Gastrocnemius medialis (tissue), 4 donors: ENCODE data around the gene OR6C65. TPM values are rescaled to one million over a fixed set of nuclear protein-coding genes. Genes with fewer than 3 reads are reported as not detected.

Source experiments
- ATAC-seq, 2 donors: fragments of 150-250 bp; one replicate each; pipeline ENCODE4 v1.9.1; 2016
- DNase-seq, 2 donors: peaks; one replicate each; pipeline ENCODE4 v3.0.0-alpha.2; 2019
- H3K27ac ChIP-seq, 4 donors: fragments of 200-600 bp; sonication (generic); 1 replicate in 1 of 4; 2 replicates in 3 of 4; pipeline ENCODE4 v1.5.1; 2016 to 2018; ENCODE audit warnings: mild to moderate bottlenecking in 2 of 4, moderate library complexity in 1 of 4
- H3K27me3 ChIP-seq, 3 donors: fragments of 200-600 bp; sonication (generic) in 2 of 3; 1 replicate in 1 of 3; 2 replicates in 2 of 3; pipeline versions ENCODE4 v1.5.1 to v1.6.0; 2016 to 2019; ENCODE audit warnings: mild to moderate bottlenecking in 1 of 3, moderate library complexity in 1 of 3
- H3K36me3 ChIP-seq, 2 donors: fragments of 200-600 bp; sonication (generic) in 1 of 2; one replicate each; pipeline ENCODE4 v1.5.1; 2017 to 2018
- H3K4me1 ChIP-seq, 2 donors: fragments of 200-600 bp; sonication (generic) in 1 of 2; one replicate each; pipeline ENCODE4 v1.5.1; 2016 to 2017; ENCODE audit warnings: mild to moderate bottlenecking in 2 of 2
- H3K4me3 ChIP-seq, 4 donors: fragments of 200-600 bp; sonication (generic) in 3 of 4; 1 replicate in 1 of 4; 2 replicates in 3 of 4; pipeline ENCODE4 v1.5.1; 2016 to 2019; ENCODE audit warnings: mild to moderate bottlenecking in 2 of 4
- H3K9me3 ChIP-seq, 3 donors: fragments of 200-600 bp; sonication (generic) in 2 of 3; 1 replicate in 1 of 3; 2 replicates in 2 of 3; pipeline ENCODE4 v1.5.1; 2016 to 2019
- POLR2A ChIP-seq, 2 donors: fragments of 450-650 bp; IDR thresholded peaks; one replicate each; pipeline ENCODE4 v1.6.1; 2017; ENCODE audit warnings: antibody characterized with exemption in 2 of 2, mild to moderate bottlenecking in 2 of 2, moderate library complexity in 2 of 2
- in situ Hi-C, 4 donors: fragments of 200-750 bp; cut with MboI; loops; one replicate each; pipeline versions ENCODE4 v1.15.0 to v1.8.0; 2017; ENCODE audit warnings: low sequenced_read_pairs in 4 of 4
- intact Hi-C: fragments of 100-400 bp; cut with DNase I; formaldehyde crosslinking; loops from one replicate; pipeline ENCODE4 v1.15.1; 2023; ENCODE audit warnings: low total_unique reads
- total RNA-seq, 4 donors: library from RNA; depleted of rRNA; stranded (reverse); fragments of >200 nt; gene quantifications; one replicate each; pipeline versions ENCODE4 v1.1.0 to v1.2.3, GENCODE V29; 2016
- TF ChIP-seq, protein P1 (sequence below), 5 experiments: fragments of 450-650 bp in 3 of 5; fragments of 200-600 bp in 2 of 5; sonication (generic) in 2 of 5; IDR thresholded peaks in 4 of 5; conservative IDR thresholded peaks in 1 of 5; 1 replicate in 4 of 5; 2 replicates in 1 of 5; pipeline ENCODE4 v1.5.1; 2016 to 2019; ENCODE audit warnings: antibody characterized with exemption in 5 of 5, mild to moderate bottlenecking in 3 of 5, moderate library complexity in 3 of 5

Gene OR6C65
- total RNA-seq, 4 donors from 2014 or later: not detected

DNA sequence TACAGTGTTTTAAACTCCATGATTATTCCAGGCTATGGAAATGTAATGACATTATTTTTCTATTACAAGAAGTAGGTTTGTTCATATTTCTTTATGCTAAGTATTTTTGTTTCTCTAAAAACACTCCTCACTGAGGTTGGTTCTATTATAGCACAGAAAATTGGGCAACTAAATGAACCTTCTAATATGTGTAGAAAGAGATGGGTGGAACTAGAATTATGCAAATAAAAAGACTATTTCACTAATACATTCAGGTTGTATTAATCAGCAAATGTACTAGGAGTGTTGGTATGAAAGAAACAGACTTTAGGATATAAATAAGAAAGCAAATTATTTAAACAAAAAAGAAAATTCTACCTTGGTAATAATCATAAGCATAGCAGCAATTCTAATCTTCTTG lies 48.5 kb downstream of the OR6C65 start:
- Histone ChIP-seq H3K4me3 (no peak overlapping the region), H3K27ac (no peak overlapping the region), H3K9me3 (no peaks in the 10 kb centered on the region), H3K36me3 (no peaks in the 10 kb centered on the region), H3K27me3 (no peaks in the 10 kb centered on the region), H3K4me1 (no peaks in the 10 kb centered on the region)
- in situ Hi-C loops: no loop called here
- ATAC-seq (no peak), DNase-seq (no peak)
- intact Hi-C loops: no loop called here
- TF ChIP-seq, protein P1, sequence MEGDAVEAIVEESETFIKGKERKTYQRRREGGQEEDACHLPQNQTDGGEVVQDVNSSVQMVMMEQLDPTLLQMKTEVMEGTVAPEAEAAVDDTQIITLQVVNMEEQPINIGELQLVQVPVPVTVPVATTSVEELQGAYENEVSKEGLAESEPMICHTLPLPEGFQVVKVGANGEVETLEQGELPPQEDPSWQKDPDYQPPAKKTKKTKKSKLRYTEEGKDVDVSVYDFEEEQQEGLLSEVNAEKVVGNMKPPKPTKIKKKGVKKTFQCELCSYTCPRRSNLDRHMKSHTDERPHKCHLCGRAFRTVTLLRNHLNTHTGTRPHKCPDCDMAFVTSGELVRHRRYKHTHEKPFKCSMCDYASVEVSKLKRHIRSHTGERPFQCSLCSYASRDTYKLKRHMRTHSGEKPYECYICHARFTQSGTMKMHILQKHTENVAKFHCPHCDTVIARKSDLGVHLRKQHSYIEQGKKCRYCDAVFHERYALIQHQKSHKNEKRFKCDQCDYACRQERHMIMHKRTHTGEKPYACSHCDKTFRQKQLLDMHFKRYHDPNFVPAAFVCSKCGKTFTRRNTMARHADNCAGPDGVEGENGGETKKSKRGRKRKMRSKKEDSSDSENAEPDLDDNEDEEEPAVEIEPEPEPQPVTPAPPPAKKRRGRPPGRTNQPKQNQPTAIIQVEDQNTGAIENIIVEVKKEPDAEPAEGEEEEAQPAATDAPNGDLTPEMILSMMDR (IDR thresholded peaks at IDR 0.05 in 4 of 5, conservative IDR thresholded peaks at IDR 0.05 in 1 of 5): no peak
- no peak for TF ChIP-seq POLR2A (IDR thresholded peaks at IDR 0.05)

Other genes with a start within 250 kb of the OR6C65 start
- not detected for gene OR10A7, start 179.5 kb upstream of the OR6C65 start, total RNA-seq
- gene OR6C74, start 155.9 kb upstream of the OR6C65 start, total RNA-seq: not detected
- gene OR6C6, start 104.0 kb upstream of the OR6C65 start, total RNA-seq: not detected
- not detected for gene OR6C1, start 86.2 kb upstream of the OR6C65 start, total RNA-seq
- gene OR6C3, start 69.8 kb upstream of the OR6C65 start, total RNA-seq: not detected
- not detected for gene OR6C75, start 37.6 kb upstream of the OR6C65 start, total RNA-seq
- not detected for gene OR6C76, start 25.7 kb downstream of the OR6C65 start, total RNA-seq
- not detected for gene OR6C2, start 43.5 kb downstream of the OR6C65 start, total RNA-seq
- not detected for gene OR6C70, start 69.6 kb downstream of the OR6C65 start, total RNA-seq
- gene OR6C68, start 91.8 kb downstream of the OR6C65 start, total RNA-seq: not detected
- not detected for gene OR6C4, start 149.1 kb downstream of the OR6C65 start, total RNA-seq
- not detected for gene OR2AP1, start 171.9 kb downstream of the OR6C65 start, total RNA-seq
- gene OR10P1, start 236.4 kb downstream of the OR6C65 start, total RNA-seq: not detected